ENCODE results near the gene LRRC26. TPM values are rescaled to one million over a fixed set of nuclear protein-coding genes. Genes with fewer than 3 reads are reported as not detected.
A peak's percentile ranks its signal among the peaks of the same experiment; 100 is the strongest.

Gene LRRC26
- polyA plus RNA-seq, 1 donor = not detected

- DNase-seq = no peak
These were observed 19.8 kb downstream of the LRRC26 start for GRCh38 chr9:137149942-137150616.

GRCh38 chr9:137149363-137149762 lies 20.5 kb downstream of the LRRC26 start:
- DNase-seq = no peak

GRCh38 chr9:137148661-137149060 lies 21.2 kb downstream of the LRRC26 start:
- DNase-seq = no peak

GRCh38 chr9:137148242-137148641 lies 21.6 kb downstream of the LRRC26 start:
- DNase-seq = no peak

DNA sequence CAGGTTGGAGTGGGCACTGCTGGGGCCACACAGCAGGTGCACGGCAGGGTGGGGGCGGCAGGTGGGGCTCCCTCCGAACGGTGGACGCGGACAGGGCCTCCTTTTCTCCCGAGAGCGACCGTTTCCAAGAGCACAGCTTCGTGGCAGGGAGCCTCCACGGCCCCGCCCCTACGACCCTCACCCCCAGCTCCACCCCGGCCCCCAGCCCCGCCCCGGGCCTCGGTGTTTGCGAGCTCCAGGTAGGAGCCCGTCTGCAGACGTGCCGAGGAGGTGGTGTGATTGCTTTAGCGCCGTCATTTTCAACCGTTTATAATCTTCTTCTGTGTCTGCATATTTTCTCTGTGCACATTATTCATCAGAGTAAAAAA lies 22.1 kb downstream of the LRRC26 start:
- no peak for DNase-seq

DNA sequence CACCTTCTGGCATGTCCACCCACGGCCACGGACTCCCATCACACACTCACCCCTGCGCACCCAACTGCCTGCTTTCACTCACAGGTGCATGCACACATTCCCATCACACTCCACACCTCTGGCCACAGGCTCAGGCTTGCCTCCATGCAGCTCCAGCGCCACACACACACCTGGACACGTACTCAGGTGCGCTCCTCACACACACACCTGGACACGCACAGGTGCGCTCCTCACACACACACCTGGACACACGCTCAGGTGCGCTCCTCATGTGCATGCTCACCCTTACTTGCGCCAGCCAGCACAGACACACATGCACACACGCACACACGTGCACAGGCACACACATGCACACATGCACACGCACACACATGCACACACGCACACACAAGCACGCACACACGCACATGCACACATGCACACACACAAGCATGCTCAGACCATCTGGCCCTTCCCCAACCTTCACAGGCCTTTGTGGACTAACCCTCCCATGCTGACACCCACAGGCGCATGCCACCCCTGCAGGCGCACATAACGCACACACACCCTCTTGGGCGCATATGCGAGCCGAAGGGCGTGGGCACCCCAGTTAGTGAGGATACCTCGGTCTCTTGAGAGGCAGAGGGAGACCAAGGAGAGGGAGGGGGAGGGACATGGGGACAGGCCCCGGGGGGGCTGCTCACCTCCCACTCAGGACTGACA lies 22.6 kb downstream of the LRRC26 start:
- DNase-seq = no peak

- no peak for DNase-seq
These were observed 23.3 kb downstream of the LRRC26 start for GRCh38 chr9:137146527-137146918.

DNA sequence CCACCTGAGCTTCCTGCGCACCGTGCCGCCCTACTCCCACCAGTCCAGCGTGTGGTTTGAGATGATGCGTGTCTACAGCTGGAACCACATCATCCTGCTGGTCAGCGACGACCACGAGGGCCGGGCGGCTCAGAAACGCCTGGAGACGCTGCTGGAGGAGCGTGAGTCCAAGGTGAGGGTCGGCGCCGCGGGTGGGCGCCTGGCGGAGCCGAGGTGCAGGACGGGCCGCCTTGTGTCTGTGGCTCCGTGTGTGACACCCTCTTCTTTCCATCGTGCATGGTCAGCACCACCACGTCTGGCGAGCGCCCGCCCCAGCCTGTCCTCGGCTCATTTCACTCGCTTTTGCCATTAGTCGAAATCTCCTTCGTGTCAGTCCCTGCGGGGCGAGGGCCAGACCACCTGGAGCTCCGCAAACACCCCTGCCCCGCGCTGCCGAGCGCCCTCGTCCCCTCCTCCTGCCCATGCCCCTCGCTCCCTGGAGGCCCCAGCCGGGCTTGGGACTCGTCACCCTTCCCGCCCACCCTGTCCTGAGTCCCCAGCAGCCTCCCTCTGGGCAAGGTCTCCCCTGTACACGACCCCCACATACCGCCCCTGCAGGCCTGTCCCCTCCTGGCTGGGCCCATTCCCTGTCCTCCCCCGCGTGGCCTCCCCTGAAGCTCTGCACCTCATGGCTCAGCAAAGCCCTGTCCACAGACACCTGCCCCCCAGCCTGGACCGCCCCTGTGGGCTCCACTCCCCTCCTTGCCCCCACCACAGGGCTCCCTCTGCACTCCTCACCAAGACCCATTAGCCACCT lies 23.9 kb downstream of the LRRC26 start:
- no peak for DNase-seq

- no peak for DNase-seq
These were observed 26.4 kb downstream of the LRRC26 start for GRCh38 chr9:137143459-137143858.

DNA sequence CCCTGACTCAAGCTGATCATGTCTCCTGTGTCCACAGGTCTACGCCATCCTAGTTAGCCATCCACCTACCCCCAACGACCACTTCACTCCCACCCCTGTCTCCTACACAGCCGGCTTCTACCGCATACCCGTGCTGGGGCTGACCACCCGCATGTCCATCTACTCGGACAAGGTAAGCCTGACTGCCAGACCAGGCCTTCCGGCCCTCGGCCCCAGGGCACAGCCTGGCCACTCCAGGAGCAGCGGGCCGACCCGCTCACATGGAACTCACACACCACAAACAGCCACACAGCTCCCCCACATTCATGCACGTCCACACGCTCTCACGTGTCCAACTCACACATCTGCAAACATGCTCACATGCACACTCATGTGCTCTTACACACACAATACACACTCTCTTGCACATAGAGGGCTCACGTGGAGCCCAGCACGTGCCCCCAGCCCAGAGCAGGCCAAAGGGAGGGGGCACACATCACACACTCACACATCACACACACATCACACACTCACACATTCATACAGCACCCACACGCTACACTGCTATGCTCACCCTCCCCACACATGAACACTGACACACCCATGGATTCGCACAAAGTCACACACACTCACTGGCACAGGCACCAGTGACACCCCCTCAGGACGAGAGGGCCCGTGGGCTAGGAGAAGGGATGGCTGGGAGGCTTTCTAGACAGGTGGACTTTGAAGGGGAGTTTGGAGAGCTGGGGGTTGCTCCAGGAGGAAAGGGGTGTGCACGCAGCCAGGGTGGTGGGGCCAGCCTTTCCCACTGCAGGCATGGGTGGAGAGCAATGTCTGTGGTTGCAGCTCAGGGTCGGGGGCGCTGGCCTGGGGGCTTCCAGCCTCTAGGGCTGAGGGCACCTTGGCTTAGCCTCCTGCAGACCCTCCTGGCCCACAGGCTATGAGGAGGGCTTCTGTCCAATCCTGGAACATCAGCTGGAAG lies 27.6 kb downstream of the LRRC26 start:
- no peak for DNase-seq

GRCh38 chr9:137141050-137141810 lies 28.6 kb downstream of the LRRC26 start:
- no peak for DNase-seq

- no peak for DNase-seq
These were observed 29.5 kb downstream of the LRRC26 start for GRCh38 chr9:137140151-137141012.

DNA sequence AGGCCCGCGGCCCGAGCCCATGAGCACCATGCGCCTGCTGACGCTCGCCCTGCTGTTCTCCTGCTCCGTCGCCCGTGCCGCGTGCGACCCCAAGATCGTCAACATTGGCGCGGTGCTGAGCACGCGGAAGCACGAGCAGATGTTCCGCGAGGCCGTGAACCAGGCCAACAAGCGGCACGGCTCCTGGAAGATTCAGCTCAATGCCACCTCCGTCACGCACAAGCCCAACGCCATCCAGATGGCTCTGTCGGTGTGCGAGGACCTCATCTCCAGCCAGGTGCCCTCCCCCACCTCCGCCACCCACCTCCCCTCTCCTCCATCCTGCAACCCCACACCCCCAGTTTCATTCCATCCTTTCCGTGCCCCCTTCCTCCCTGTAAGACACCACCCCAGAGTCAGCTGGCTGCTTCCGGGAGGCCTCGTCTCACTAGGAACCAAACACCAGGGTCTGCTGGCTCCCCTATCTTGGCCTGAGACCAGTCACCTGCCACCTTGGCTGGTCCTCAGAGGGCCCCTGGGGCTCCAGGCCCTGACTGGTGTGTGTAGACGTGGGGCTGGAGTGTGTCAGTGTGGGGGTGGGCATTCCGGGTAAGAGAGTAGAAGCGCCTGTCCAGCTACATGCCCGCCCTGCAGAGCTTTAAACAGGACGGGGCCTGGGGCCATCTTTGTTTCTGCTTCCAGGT lies 30.2 kb downstream of the LRRC26 start:
- no peak for DNase-seq

DNA sequence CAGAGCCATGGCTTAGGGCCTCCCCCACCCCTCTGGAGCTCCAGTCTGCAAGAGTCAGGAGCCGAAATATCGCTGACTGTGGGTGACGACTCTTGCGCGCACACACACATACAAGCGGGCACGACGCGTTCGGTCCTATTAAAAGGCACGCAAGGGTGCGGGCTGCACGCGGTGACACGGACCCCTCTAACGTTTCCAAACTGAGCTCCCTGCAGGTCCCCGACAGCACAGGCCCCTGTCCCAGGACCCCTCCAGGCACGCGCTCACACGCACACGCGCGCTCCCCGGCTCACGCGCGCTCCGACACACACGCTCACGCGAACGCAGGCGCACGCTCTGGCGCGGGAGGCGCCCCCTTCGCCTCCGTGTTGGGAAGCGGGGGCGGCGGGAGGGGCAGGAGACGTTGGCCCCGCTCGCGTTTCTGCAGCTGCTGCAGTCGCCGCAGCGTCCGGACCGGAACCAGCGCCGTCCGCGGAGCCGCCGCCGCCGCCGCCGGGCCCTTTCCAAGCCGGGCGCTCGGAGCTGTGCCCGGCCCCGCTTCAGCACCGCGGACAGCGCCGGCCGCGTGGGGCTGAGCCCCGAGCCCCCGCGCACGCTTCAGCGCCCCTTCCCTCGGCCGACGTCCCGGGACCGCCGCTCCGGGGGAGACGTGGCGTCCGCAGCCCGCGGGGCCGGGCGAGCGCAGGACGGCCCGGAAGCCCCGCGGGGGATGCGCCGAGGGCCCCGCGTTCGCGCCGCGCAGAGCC lies 31.0 kb downstream of the LRRC26 start, which contains the start of gene GRIN1:
Gene GRIN1, plus strand, starts transcription at position 433 of the 746 bp plus-strand sequence. CDS start 333 bp downstream, outside the sequence.
- DNase-seq = peak; percentile 62

DNA sequence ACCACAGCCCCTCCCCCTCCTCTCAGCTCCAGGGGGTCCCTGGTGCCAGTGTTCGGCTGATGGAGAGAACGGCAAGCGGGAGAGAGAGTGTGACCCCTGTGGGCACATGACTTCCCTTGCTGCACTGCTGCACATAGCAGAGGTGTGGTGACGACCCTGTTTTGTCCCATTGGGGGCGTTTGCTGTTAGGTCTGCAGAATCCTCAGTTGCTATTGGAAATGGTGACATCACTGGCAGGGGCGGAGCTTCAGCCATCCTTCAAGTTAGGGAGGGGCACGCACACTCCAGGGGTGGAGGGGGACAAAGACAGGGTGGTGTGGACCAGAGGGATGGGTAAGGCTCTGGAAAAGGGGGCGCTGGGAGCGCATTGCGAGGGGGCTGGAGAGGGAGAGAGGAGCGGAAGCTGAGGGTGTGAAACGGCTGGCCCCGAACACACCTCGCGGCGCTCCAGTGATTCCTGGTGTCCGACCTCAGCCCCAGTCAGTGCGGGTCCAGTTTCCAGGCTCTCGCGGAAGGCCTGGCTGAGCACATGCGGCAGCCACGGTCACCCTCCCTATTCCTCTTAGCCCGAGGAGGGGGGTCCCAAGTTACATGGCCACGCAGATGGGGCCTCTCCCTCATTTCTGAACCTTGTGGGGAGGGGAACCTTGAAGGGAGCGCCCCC lies 31.7 kb downstream of the LRRC26 start:
- DNase-seq = no peak

GRCh38 chr9:137136881-137137607 lies 32.8 kb downstream of the LRRC26 start:
- no peak for DNase-seq

GRCh38 chr9:137136261-137136880 lies 33.5 kb downstream of the LRRC26 start:
- DNase-seq = no peak
